Gastrocnemius medialis (tissue), 4 donors: Measurements from ENCODE around the gene NLGN4X. TPM values are rescaled to one million over a fixed set of nuclear protein-coding genes. Genes with fewer than 3 reads are reported as not detected.

Experiments
- ATAC-seq, 2 donors: fragments of 150-250 bp; one replicate each; pipeline ENCODE4 v1.9.1; 2016
- DNase-seq, 2 donors: peaks; one replicate each; pipeline ENCODE4 v3.0.0-alpha.2; 2019
- H3K27ac ChIP-seq, 4 donors: fragments of 200-600 bp; sonication (generic); 1 replicate in 1 of 4; 2 replicates in 3 of 4; pipeline ENCODE4 v1.5.1; 2016 to 2018; ENCODE audit warnings: mild to moderate bottlenecking in 2 of 4, moderate library complexity in 1 of 4
- H3K27me3 ChIP-seq, 3 donors: fragments of 200-600 bp; sonication (generic) in 2 of 3; 1 replicate in 1 of 3; 2 replicates in 2 of 3; pipeline versions ENCODE4 v1.5.1 to v1.6.0; 2016 to 2019; ENCODE audit warnings: mild to moderate bottlenecking in 1 of 3, moderate library complexity in 1 of 3
- H3K36me3 ChIP-seq, 2 donors: fragments of 200-600 bp; sonication (generic) in 1 of 2; one replicate each; pipeline ENCODE4 v1.5.1; 2017 to 2018
- H3K4me1 ChIP-seq, 2 donors: fragments of 200-600 bp; sonication (generic) in 1 of 2; one replicate each; pipeline ENCODE4 v1.5.1; 2016 to 2017; ENCODE audit warnings: mild to moderate bottlenecking in 2 of 2
- H3K4me3 ChIP-seq, 4 donors: fragments of 200-600 bp; sonication (generic) in 3 of 4; 1 replicate in 1 of 4; 2 replicates in 3 of 4; pipeline ENCODE4 v1.5.1; 2016 to 2019; ENCODE audit warnings: mild to moderate bottlenecking in 2 of 4
- H3K9me3 ChIP-seq, 3 donors: fragments of 200-600 bp; sonication (generic) in 2 of 3; 1 replicate in 1 of 3; 2 replicates in 2 of 3; pipeline ENCODE4 v1.5.1; 2016 to 2019
- CTCF ChIP-seq, 5 experiments: fragments of 450-650 bp in 3 of 5; fragments of 200-600 bp in 2 of 5; sonication (generic) in 2 of 5; IDR thresholded peaks in 4 of 5; conservative IDR thresholded peaks in 1 of 5; 1 replicate in 4 of 5; 2 replicates in 1 of 5; pipeline ENCODE4 v1.5.1; 2016 to 2019; ENCODE audit warnings: antibody characterized with exemption in 5 of 5, mild to moderate bottlenecking in 3 of 5, moderate library complexity in 3 of 5
- POLR2A ChIP-seq, 2 donors: fragments of 450-650 bp; IDR thresholded peaks; one replicate each; pipeline ENCODE4 v1.6.1; 2017; ENCODE audit warnings: antibody characterized with exemption in 2 of 2, mild to moderate bottlenecking in 2 of 2, moderate library complexity in 2 of 2
- in situ Hi-C, 4 donors: fragments of 200-750 bp; cut with MboI; loops; one replicate each; pipeline versions ENCODE4 v1.15.0 to v1.8.0; 2017; ENCODE audit warnings: low sequenced_read_pairs in 4 of 4
- intact Hi-C: fragments of 100-400 bp; cut with DNase I; formaldehyde crosslinking; loops from one replicate; pipeline ENCODE4 v1.15.1; 2023; ENCODE audit warnings: low total_unique reads
- total RNA-seq, 4 donors: library from RNA; depleted of rRNA; stranded (reverse); fragments of >200 nt; gene quantifications; one replicate each; pipeline versions ENCODE4 v1.1.0 to v1.2.3, GENCODE V29; 2016

Gene NLGN4X
- total RNA-seq, 4 donors from 2014 or later = 0.31 to 0.52 (median 0.47) TPM

- no peak for TF ChIP-seq CTCF (IDR thresholded peaks at IDR 0.05 in 4 of 5, conservative IDR thresholded peaks at IDR 0.05 in 1 of 5)
- no peak for TF ChIP-seq POLR2A (IDR thresholded peaks at IDR 0.05)
- no peaks in the 10 kb centered on the region for H3K27me3 ChIP-seq
- intact Hi-C loops = no loop called here
- no peak for DNase-seq
- in situ Hi-C loops = no loop called here
- no peak for ATAC-seq
- no peaks in the 10 kb centered on the region for H3K9me3 ChIP-seq
- H3K4me1 ChIP-seq = no peaks in the 10 kb centered on the region
- no peak overlapping the region for H3K27ac ChIP-seq
- no peak overlapping the region for H3K4me3 ChIP-seq
- no peaks in the 10 kb centered on the region for H3K36me3 ChIP-seq
Observed at GRCh38 chrX:6175914-6176313, 52.8 kb downstream of the NLGN4X start.

GRCh38 chrX:6170424-6170823 lies 58.2 kb downstream of the NLGN4X start:
- Histone ChIP-seq H3K4me1 (no peaks in the 10 kb centered on the region), H3K4me3 (no peak overlapping the region), H3K27me3 (no peaks in the 10 kb centered on the region), H3K36me3 (no peaks in the 10 kb centered on the region), H3K27ac (no peak overlapping the region), H3K9me3 (no peaks in the 10 kb centered on the region)
- no peak for DNase-seq
- no peak for TF ChIP-seq CTCF (IDR thresholded peaks at IDR 0.05 in 4 of 5, conservative IDR thresholded peaks at IDR 0.05 in 1 of 5)
- TF ChIP-seq POLR2A (IDR thresholded peaks at IDR 0.05) = no peak
- in situ Hi-C loops (no loop called here), intact Hi-C loops (no loop called here)
- no peak for ATAC-seq

DNA sequence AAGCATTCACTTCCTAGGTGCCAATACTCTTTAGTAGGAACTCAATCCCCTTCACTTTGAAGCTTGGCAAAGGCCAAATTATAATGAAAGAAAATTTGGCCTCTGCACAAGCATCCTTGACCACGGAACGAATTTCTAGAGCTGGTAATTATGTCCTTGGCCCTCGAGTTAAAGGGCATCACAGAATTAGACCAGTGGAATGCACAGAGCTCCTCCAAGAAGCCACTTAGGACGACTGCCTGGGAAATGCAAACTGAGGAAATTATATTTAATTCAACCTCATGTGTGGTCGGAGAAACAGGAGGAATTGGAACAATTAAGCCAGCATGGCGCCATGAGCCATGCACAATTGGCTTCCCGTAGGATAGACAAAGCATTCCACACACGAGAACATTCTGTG lies 59.3 kb downstream of the NLGN4X start:
- Histone ChIP-seq H3K27ac (no peak overlapping the region), H3K27me3 (no peaks in the 10 kb centered on the region), H3K4me3 (no peak overlapping the region), H3K36me3 (no peaks in the 10 kb centered on the region), H3K9me3 (no peaks in the 10 kb centered on the region), H3K4me1 (no peaks in the 10 kb centered on the region)
- no peak for TF ChIP-seq CTCF (IDR thresholded peaks at IDR 0.05 in 4 of 5, conservative IDR thresholded peaks at IDR 0.05 in 1 of 5)
- no peak for TF ChIP-seq POLR2A (IDR thresholded peaks at IDR 0.05)
- in situ Hi-C loops = no loop called here
- intact Hi-C loops = no loop called here
- DNase-seq = no peak
- no peak for ATAC-seq

DNA sequence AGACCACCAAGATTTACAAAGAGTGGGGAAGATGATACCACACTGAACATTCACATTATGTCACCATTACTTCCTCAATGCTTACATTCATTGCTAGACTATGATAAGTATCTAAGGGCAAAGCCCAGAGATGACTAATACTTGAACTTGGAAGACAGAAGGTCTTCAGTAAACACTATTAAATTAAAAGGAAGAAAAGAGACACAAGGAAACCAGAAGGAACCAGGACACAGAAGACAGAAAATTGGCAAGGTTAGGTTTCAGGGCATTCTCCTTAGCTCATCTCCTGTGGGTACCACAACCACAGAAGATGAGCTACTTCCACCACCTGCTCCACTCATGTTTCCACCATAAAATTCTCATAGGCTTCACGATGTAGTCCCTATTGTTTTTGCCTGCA lies 64.9 kb downstream of the NLGN4X start:
- no peak for DNase-seq
- Histone ChIP-seq H3K4me1 (no peaks in the 10 kb centered on the region), H3K4me3 (no peak overlapping the region), H3K36me3 (no peaks in the 10 kb centered on the region), H3K27ac (no peak overlapping the region), H3K27me3 (no peaks in the 10 kb centered on the region), H3K9me3 (no peaks in the 10 kb centered on the region)
- ATAC-seq = no peak
- TF ChIP-seq CTCF (IDR thresholded peaks at IDR 0.05 in 4 of 5, conservative IDR thresholded peaks at IDR 0.05 in 1 of 5) (no peak), POLR2A (IDR thresholded peaks at IDR 0.05) (no peak)
- in situ Hi-C loops = no loop called here
- intact Hi-C loops = no loop called here

DNA sequence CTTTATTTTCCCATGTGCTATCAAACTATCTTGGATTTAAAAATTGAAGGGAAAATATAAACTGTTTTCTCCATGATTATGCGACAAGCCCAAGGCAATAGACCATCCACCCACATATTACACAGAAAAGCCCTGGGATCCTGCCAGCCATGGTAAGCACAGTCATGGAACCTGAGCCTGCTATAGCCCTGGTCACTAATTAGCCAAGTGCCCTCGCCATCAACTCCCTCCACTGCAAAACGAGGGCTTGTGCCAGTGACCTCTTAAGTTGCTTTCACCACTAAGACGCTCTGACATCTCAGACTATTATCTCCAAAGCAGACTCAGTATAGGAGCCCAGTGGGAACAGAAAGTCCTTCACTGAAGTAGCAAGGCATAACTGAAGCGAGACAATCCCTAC lies 69.2 kb downstream of the NLGN4X start:
- Histone ChIP-seq H3K36me3 (no peaks in the 10 kb centered on the region), H3K9me3 (no peaks in the 10 kb centered on the region), H3K27me3 (no peaks in the 10 kb centered on the region), H3K4me1 (no peaks in the 10 kb centered on the region), H3K27ac (no peak overlapping the region), H3K4me3 (no peak overlapping the region)
- intact Hi-C loops (no loop called here), in situ Hi-C loops (no loop called here)
- TF ChIP-seq CTCF (IDR thresholded peaks at IDR 0.05 in 4 of 5, conservative IDR thresholded peaks at IDR 0.05 in 1 of 5) = no peak
- no peak for TF ChIP-seq POLR2A (IDR thresholded peaks at IDR 0.05)
- DNase-seq (no peak), ATAC-seq (no peak)
